Common myeloid progenitor, CD34-positive (primary cell): Measurements from ENCODE around the gene HMCN1.

ENCODE experiments used
- CTCF ChIA-PET: fragments of 350-600 bp; sonication (Branson Sonifier 250); formaldehyde crosslinking; loops from one replicate; lab custom pipeline; 2021; ENCODE audit warnings: antibody characterized with exemption; lab: Charles Lee
- POLR2A ChIA-PET: fragments of 350-600 bp; sonication (Branson Sonifier 250); formaldehyde crosslinking; loops from one replicate; lab custom pipeline; 2021; ENCODE audit warnings: antibody characterized with exemption; lab: Charles Lee
- DNase-seq, 3 donors: peaks; one replicate each; pipeline versions ENCODE4 v3.0.0 to v3.0.0-alpha.2; 2013
- H3K27ac ChIP-seq, 2 experiments: 1 replicate in 1 of 2; 2 replicates in 1 of 2; pipeline ENCODE4 v1.7.0; 2013; ENCODE audit warnings: inconsistent platforms in 2 of 2, low read length in 2 of 2, mild to moderate bottlenecking in 2 of 2, low read depth in 1 of 2, moderate library complexity in 1 of 2; ENCODE audit not compliant: severe bottlenecking in 2 of 2, insufficient read depth in 1 of 2, poor library complexity in 1 of 2
- H3K27me3 ChIP-seq, 5 experiments: replicated peaks in 2 of 5; 1 replicate in 3 of 5; 2 replicates in 2 of 5; pipeline versions ENCODE4 v1.6.1 to v1.7.0; 2013; ENCODE audit warnings: low read length in 4 of 5, mild to moderate bottlenecking in 2 of 5, moderate library complexity in 2 of 5, inconsistent platforms in 1 of 5; ENCODE audit not compliant: insufficient read depth in 5 of 5, control insufficient read depth in 4 of 5
- H3K36me3 ChIP-seq, 4 experiments: 1 replicate in 2 of 4; 2 replicates in 2 of 4; pipeline versions ENCODE4 v1.6.1 to v1.7.0; 2013; ENCODE audit warnings: low read length in 3 of 4, control low read depth in 1 of 4, mild to moderate bottlenecking in 1 of 4; ENCODE audit not compliant: control insufficient read depth in 4 of 4, insufficient read depth in 4 of 4
- H3K4me1 ChIP-seq, 4 experiments: 1 replicate in 3 of 4; 2 replicates in 1 of 4; pipeline versions ENCODE4 v1.6.1 to v1.7.1; 2013; ENCODE audit warnings: low read length in 3 of 4, mild to moderate bottlenecking in 3 of 4, control low read depth in 1 of 4, inconsistent platforms in 1 of 4, moderate library complexity in 1 of 4; ENCODE audit not compliant: control insufficient read depth in 4 of 4, insufficient read depth in 4 of 4; ENCODE audit errors: control extremely low read depth in 1 of 4
- H3K4me3 ChIP-seq, 7 experiments: 1 replicate in 4 of 7; 2 replicates in 3 of 7; pipeline versions ENCODE4 v1.5.1 to v1.7.0; 2013; ENCODE audit warnings: mild to moderate bottlenecking in 7 of 7, low read length in 6 of 7, moderate library complexity in 6 of 7, inconsistent platforms in 2 of 7, low read depth in 2 of 7, control low read depth in 1 of 7; ENCODE audit not compliant: insufficient read depth in 4 of 7, control insufficient read depth in 1 of 7; ENCODE audit errors: extremely low read depth in 1 of 7
- H3K9me3 ChIP-seq, 5 experiments: 1 replicate in 4 of 5; 2 replicates in 1 of 5; pipeline versions ENCODE4 v1.6.1 to v1.7.1; 2013; ENCODE audit warnings: low read length in 4 of 5, mild to moderate bottlenecking in 2 of 5, inconsistent platforms in 1 of 5, low read depth in 1 of 5, moderate library complexity in 1 of 5; ENCODE audit not compliant: control insufficient read depth in 4 of 5, insufficient read depth in 2 of 5; ENCODE audit errors: control extremely low read depth in 1 of 5
- WGBS: methylation state at CpG from one replicate; pipeline ENCODE4 v1.1.5; 2013; ENCODE audit not compliant: insufficient coverage; 5-methylcytosine and 5-hydroxymethylcytosine counted together

Gene HMCN1

GRCh38 chr1:185843297-185843869 lies 109.2 kb downstream of the HMCN1 start:
- no peaks in the 10 kb centered on the region for H3K9me3 ChIP-seq
- no peak overlapping the region for H3K27ac ChIP-seq
- H3K4me3 ChIP-seq = no peak overlapping the region
- ChIA-PET CTCF (interaction anchor here (0.6 to 1.9 kb wide), 3 partner anchors 11 to 603 kb away, joined by 3 to 5 read pairs (median 3); no protein-coding TSS in a partner anchor), POLR2A (no interaction called here)
- 87% methylated on average over 2 of the region's 3 CpGs for WGBS
- no peak for DNase-seq
- no peaks in the 10 kb centered on the region for H3K36me3 ChIP-seq
- H3K4me1 ChIP-seq = no peaks in the 10 kb centered on the region
- no peaks in the 10 kb centered on the region for H3K27me3 ChIP-seq

GRCh38 chr1:185843986-185844385 lies 109.8 kb downstream of the HMCN1 start:
- DNase-seq = no peak
- Histone ChIP-seq H3K27me3 (no peaks in the 10 kb centered on the region), H3K36me3 (no peaks in the 10 kb centered on the region), H3K9me3 (no peaks in the 10 kb centered on the region), H3K4me3 (no peak overlapping the region), H3K4me1 (no peaks in the 10 kb centered on the region), H3K27ac (no peak overlapping the region)
- WGBS = no CpG with 5 or more reads among the region's 1 CpG
- ChIA-PET POLR2A (no interaction called here), CTCF (interaction anchor here (1.9 kb wide), 1 partner anchor 17 kb away, joined by 5 read pairs; no protein-coding TSS in a partner anchor)

GRCh38 chr1:185846672-185847444 lies 112.7 kb downstream of the HMCN1 start:
- 94% methylated on average over 3 of the region's 4 CpGs for whole genome bisulfite sequencing
- no peak overlapping the region for H3K27ac ChIP-seq
- no peak overlapping the region for H3K4me3 ChIP-seq
- ChIA-PET CTCF (no interaction called here), POLR2A (no interaction called here)
- no peaks in the 10 kb centered on the region for H3K9me3 ChIP-seq
- H3K4me1 ChIP-seq = no peaks in the 10 kb centered on the region
- H3K36me3 ChIP-seq = no peaks in the 10 kb centered on the region
- H3K27me3 ChIP-seq = no peaks in the 10 kb centered on the region
- no peak for DNase-seq

- H3K9me3 ChIP-seq = no peaks in the 10 kb centered on the region
- ChIA-PET CTCF (no interaction called here), POLR2A (no interaction called here)
- no peak for DNase-seq
- H3K27ac ChIP-seq = no peak overlapping the region
- WGBS = 100% methylated on average over 1 of the region's 1 CpG
- H3K4me3 ChIP-seq = no peak overlapping the region
- H3K36me3 ChIP-seq = no peaks in the 10 kb centered on the region
- H3K27me3 ChIP-seq = no peaks in the 10 kb centered on the region
- H3K4me1 ChIP-seq = no peaks in the 10 kb centered on the region
Measured at GRCh38 chr1:185849014-185849413, 114.8 kb downstream of the HMCN1 start.

- H3K4me1 ChIP-seq = no peaks in the 10 kb centered on the region
- H3K27ac ChIP-seq = no peak overlapping the region
- H3K9me3 ChIP-seq = no peaks in the 10 kb centered on the region
- no peaks in the 10 kb centered on the region for H3K27me3 ChIP-seq
- WGBS = no CpG with 5 or more reads among the region's 1 CpG
- CTCF ChIA-PET = no interaction called here
- no peak overlapping the region for H3K4me3 ChIP-seq
- no peak for DNase-seq
- H3K36me3 ChIP-seq = no peaks in the 10 kb centered on the region
- POLR2A ChIA-PET = no interaction called here
Measured at GRCh38 chr1:185850366-185850765, 116.2 kb downstream of the HMCN1 start.

- Histone ChIP-seq H3K27me3 (no peaks in the 10 kb centered on the region), H3K27ac (no peak overlapping the region), H3K36me3 (no peaks in the 10 kb centered on the region), H3K9me3 (no peaks in the 10 kb centered on the region), H3K4me3 (no peak overlapping the region), H3K4me1 (no peaks in the 10 kb centered on the region)
- DNase-seq = no peak
- POLR2A ChIA-PET = no interaction called here
- WGBS = no CpG with 5 or more reads among the region's 1 CpG
- CTCF ChIA-PET = no interaction called here
Measured at GRCh38 chr1:185853739-185854138, 119.5 kb downstream of the HMCN1 start.

GRCh38 chr1:185856482-185856881 lies 122.3 kb downstream of the HMCN1 start:
- H3K9me3 ChIP-seq = no peaks in the 10 kb centered on the region
- no peak for DNase-seq
- WGBS = 100% methylated on average over 2 of the region's 3 CpGs
- no peaks in the 10 kb centered on the region for H3K4me1 ChIP-seq
- H3K36me3 ChIP-seq = no peaks in the 10 kb centered on the region
- ChIA-PET CTCF (no interaction called here), POLR2A (no interaction called here)
- no peak overlapping the region for H3K4me3 ChIP-seq
- H3K27ac ChIP-seq = no peak overlapping the region
- H3K27me3 ChIP-seq = no peaks in the 10 kb centered on the region
